Left renal pelvis (tissue), 4 donors: ENCODE measurements around the gene P2RY4. TPM values are rescaled to one million over a fixed set of nuclear protein-coding genes. Genes with fewer than 3 reads are reported as not detected.
A peak's percentile ranks its signal among the peaks of the same experiment; 100 is the strongest.
"Not testable (repeated sequence)": the region's sequence is repeated elsewhere in the genome, so short reads cannot be mapped to it uniquely, and the experiment has no call there.

ENCODE experiments used
- DNase-seq, 4 donors: peaks; one replicate each; pipeline ENCODE4 v3.0.0-alpha.2; 2013; ENCODE audit warnings: low read depth in 4 of 4, low spot score in 3 of 4
- polyA plus RNA-seq, 4 donors: library from polyadenylated mRNA; unstranded; fragments of 120-200 nt; gene quantifications; one replicate each; pipeline ENCODE4 v1.2.1, GENCODE V29; 2013; ENCODE audit not compliant: insufficient read length in 4 of 4

P2RY4 gene
- under 1 TPM; 0.14 to 0.27 (median 0.21) TPM for polyA plus RNA-seq

GRCh38 chrX:70260104-70260503 lies at the start of gene P2RY4:
Gene P2RY4 (minus strand): TSS chrX:70260204. CDS start chrX:70259624, 580 bp downstream.
- no peak for DNase-seq

- no peak for DNase-seq
These were observed 41.7 kb upstream of the P2RY4 start for GRCh38 chrX:70301716-70302115.

- no peak for DNase-seq
These were observed 33.6 kb upstream of the P2RY4 start for GRCh38 chrX:70293621-70294020.

- no peak for DNase-seq
These were observed 32.8 kb upstream of the P2RY4 start for GRCh38 chrX:70292788-70293187.

- peak; percentile 51 to 61 (median 54) for DNase-seq
These were observed 30.1 kb upstream of the P2RY4 start, which contains the start of the genes KIF4A and PDZD11 for GRCh38 chrX:70289793-70290770. Gene KIF4A (plus strand): TSS chrX:70290104. CDS start chrX:70290459, 355 bp downstream. Gene PDZD11 (minus strand): TSS chrX:70289927. CDS start chrX:70289341, 586 bp downstream.

- DNase-seq = no peak
These were observed 29.3 kb upstream of the P2RY4 start for GRCh38 chrX:70289168-70289792.

- no peak for DNase-seq
These were observed 21.9 kb upstream of the P2RY4 start, which contains the start of gene RAB41 for GRCh38 chrX:70281951-70282350. Gene RAB41 (plus strand): TSS chrX:70282172. CDS start chrX:70282218, 46 bp downstream.

GRCh38 chrX:70280573-70280972 lies 20.6 kb upstream of the P2RY4 start:
- no peak for DNase-seq

- no peak for DNase-seq
These were observed 19.1 kb upstream of the P2RY4 start for GRCh38 chrX:70279081-70279480.

GRCh38 chrX:70274029-70274428 lies 14.0 kb upstream of the P2RY4 start:
- not testable (repeated sequence) for DNase-seq

GRCh38 chrX:70268034-70268433 lies 8.0 kb upstream of the P2RY4 start, which contains the start of gene ARR3:
Gene ARR3 (plus strand): TSS chrX:70268334. CDS start chrX:70269386, 1,052 bp downstream.
- no peak for DNase-seq

- DNase-seq = no peak
These were observed 4.8 kb upstream of the P2RY4 start for GRCh38 chrX:70264784-70265183.

GRCh38 chrX:70262952-70263567 lies 3.1 kb upstream of the P2RY4 start:
- DNase-seq = peak in 3 of 4 donors; percentile 0 to 3 (median 2)

- DNase-seq = no peak
These were observed 2.3 kb downstream of the P2RY4 start for GRCh38 chrX:70257423-70258288.

GRCh38 chrX:70255452-70255851 lies 4.6 kb downstream of the P2RY4 start:
- DNase-seq = no peak

- no peak for DNase-seq
These were observed 5.1 kb downstream of the P2RY4 start for GRCh38 chrX:70254909-70255308.

- DNase-seq = no peak
These were observed 6.0 kb downstream of the P2RY4 start for GRCh38 chrX:70254063-70254400.

- DNase-seq = no peak
These were observed 6.5 kb downstream of the P2RY4 start for GRCh38 chrX:70253377-70254062.

GRCh38 chrX:70252491-70252890 lies 7.5 kb downstream of the P2RY4 start:
- DNase-seq = no peak
